Urinary bladder (tissue), 4 donors: ENCODE data around the gene CLOCK. TPM values are rescaled to one million over a fixed set of nuclear protein-coding genes. Genes with fewer than 3 reads are reported as not detected.
A peak's percentile ranks its signal among the peaks of the same experiment; 100 is the strongest.

ENCODE experiments used
- DNase-seq: peaks from one replicate; pipeline ENCODE4 v3.0.0-alpha.2; 2015; ENCODE audit errors: extremely low spot score
- H3K27ac ChIP-seq: one replicate; pipeline ENCODE4 v1.5.1; 2013; ENCODE audit warnings: low read depth, mild to moderate bottlenecking, moderate library complexity
- H3K36me3 ChIP-seq: one replicate; pipeline ENCODE4 v1.6.1; 2013; ENCODE audit warnings: mild to moderate bottlenecking, moderate library complexity; ENCODE audit not compliant: insufficient read depth
- H3K4me1 ChIP-seq: one replicate; pipeline ENCODE4 v1.6.1; 2013; ENCODE audit warnings: mild to moderate bottlenecking, moderate library complexity; ENCODE audit not compliant: insufficient read depth
- H3K4me3 ChIP-seq: one replicate; pipeline ENCODE4 v1.5.1; 2013; ENCODE audit warnings: low read depth, low read length
- WGBS: extraction: QIAGEN DNeasy Blood & Tissue Kit; methylation state at CpG from one replicate; pipeline ENCODE4 v1.1.7; 2013; 5-methylcytosine and 5-hydroxymethylcytosine counted together
- polyA plus RNA-seq: library from polyadenylated mRNA; stranded (reverse); fragments of 200-250 nt; gene quantifications from one replicate; pipeline ENCODE4 v1.2.3, GENCODE V29; 2013
- total RNA-seq: library from RNA; depleted of rRNA; stranded (reverse); fragments of >200 nt; gene quantifications from one replicate; pipeline ENCODE4 v1.2.3, GENCODE V29; 2014
- donor health status: healthy with polysubstance abuse.
- donor health status: healthy.

Gene CLOCK
- total and polyA plus RNA-seq, 2 donors: 11.9 to 40.9 TPM

- 51% methylated on average over 10 of the region's 10 CpGs for WGBS
- Histone ChIP-seq H3K36me3 (peaks cover 3% of the 10 kb centered on the region), H3K27ac (no peak overlapping the region), H3K4me1 (no peaks in the 10 kb centered on the region), H3K4me3 (no peak overlapping the region)
- DNase-seq: no peak
Measured at GRCh38 chr4:55409468-55410171, 137.1 kb downstream of the CLOCK start.

GRCh38 chr4:55407764-55408163 lies 138.9 kb downstream of the CLOCK start:
- Histone ChIP-seq H3K4me3 (no peak overlapping the region), H3K27ac (no peak overlapping the region), H3K36me3 (peaks cover 3% of the 10 kb centered on the region), H3K4me1 (no peaks in the 10 kb centered on the region)
- 88% methylated on average over 3 of the region's 3 CpGs for WGBS
- DNase-seq: no peak

- WGBS: 95% methylated on average over 3 of the region's 3 CpGs
- H3K36me3 ChIP-seq: peaks cover 3% of the 10 kb centered on the region
- H3K27ac ChIP-seq: no peak overlapping the region
- DNase-seq: no peak
- no peaks in the 10 kb centered on the region for H3K4me1 ChIP-seq
- H3K4me3 ChIP-seq: no peak overlapping the region
Measured at GRCh38 chr4:55407119-55407518, 139.6 kb downstream of the CLOCK start.

- H3K27ac ChIP-seq: no peak overlapping the region
- H3K4me3 ChIP-seq: no peak overlapping the region
- peaks cover 3% of the 10 kb centered on the region for H3K36me3 ChIP-seq
- H3K4me1 ChIP-seq: no peaks in the 10 kb centered on the region
- WGBS: 99% methylated on average over 2 of the region's 2 CpGs
- DNase-seq: no peak
Measured at GRCh38 chr4:55406545-55406944, 140.2 kb downstream of the CLOCK start.

GRCh38 chr4:55405073-55405472 lies 141.6 kb downstream of the CLOCK start:
- DNase-seq: no peak
- H3K4me1 ChIP-seq: no peaks in the 10 kb centered on the region
- no peak overlapping the region for H3K4me3 ChIP-seq
- peaks cover 3% of the 10 kb centered on the region for H3K36me3 ChIP-seq
- no peak overlapping the region for H3K27ac ChIP-seq
- 83% methylated on average over 3 of the region's 3 CpGs for WGBS

GRCh38 chr4:55399581-55399980 lies 147.1 kb downstream of the CLOCK start:
- 85% methylated on average over 1 of the region's 1 CpG for WGBS
- no peak overlapping the region for H3K27ac ChIP-seq
- H3K36me3 ChIP-seq: no peaks in the 10 kb centered on the region
- no peak overlapping the region for H3K4me3 ChIP-seq
- DNase-seq: no peak
- no peaks in the 10 kb centered on the region for H3K4me1 ChIP-seq

GRCh38 chr4:55398966-55399365 lies 147.7 kb downstream of the CLOCK start:
- H3K4me3 ChIP-seq: peak overlapping the region; percentile 20
- no peak overlapping the region for H3K27ac ChIP-seq
- H3K36me3 ChIP-seq: no peaks in the 10 kb centered on the region
- DNase-seq: no peak
- no peaks in the 10 kb centered on the region for H3K4me1 ChIP-seq
- WGBS: 38% methylated on average over 3 of the region's 3 CpGs

- no peak for DNase-seq
- Histone ChIP-seq H3K4me1 (no peaks in the 10 kb centered on the region), H3K36me3 (no peaks in the 10 kb centered on the region), H3K27ac (peak overlapping the region; percentile 23), H3K4me3 (peak overlapping the region; percentile 92)
- 35% methylated on average over 1 of the region's 1 CpG for WGBS
Measured at GRCh38 chr4:55398461-55398860, 148.2 kb downstream of the CLOCK start.

GRCh38 chr4:55397520-55398321 lies 149.0 kb downstream of the CLOCK start:
- no peaks in the 10 kb centered on the region for H3K36me3 ChIP-seq
- peak overlapping the region; percentile 92 for H3K4me3 ChIP-seq
- H3K27ac ChIP-seq: peak overlapping the region; percentile 99
- H3K4me1 ChIP-seq: no peaks in the 10 kb centered on the region
- no peak for DNase-seq
- 40% methylated on average over 15 of the region's 15 CpGs for WGBS

- Histone ChIP-seq H3K4me3 (peak overlapping the region; percentile 92), H3K36me3 (no peaks in the 10 kb centered on the region), H3K4me1 (no peaks in the 10 kb centered on the region), H3K27ac (peak overlapping the region; percentile 99)
- WGBS: 8% methylated on average over 7 of the region's 7 CpGs
- no peak for DNase-seq
Measured at GRCh38 chr4:55397126-55397436, 149.6 kb downstream of the CLOCK start.

- H3K36me3 ChIP-seq: no peaks in the 10 kb centered on the region
Measured at GRCh38 chr4:55396308-55397125, 150.2 kb downstream of the CLOCK start.

GRCh38 chr4:55395529-55396307 lies 151.0 kb downstream of the CLOCK start, which contains the start of gene TMEM165:
Gene TMEM165, plus strand, starts transcription at chr4:55395957. Its CDS starts 233 bp downstream, at chr4:55396190.
- no peaks in the 10 kb centered on the region for H3K4me1 ChIP-seq
- peak within 1 kb of the TSS; percentile 92 for H3K4me3 ChIP-seq
- peak within 1 kb of the TSS; percentile 99 for H3K27ac ChIP-seq
- WGBS: under 1% methylated on average over 95 of the region's 95 CpGs
- no peaks in the 10 kb centered on the region for H3K36me3 ChIP-seq
- peak; percentile 64 for DNase-seq

More at GRCh38 chr4:55396308-55397125, 150.2 kb downstream of the CLOCK start:
- no peaks in the 10 kb centered on the region for H3K4me1 ChIP-seq
- under 1% methylated on average over 41 of the region's 41 CpGs for WGBS
- DNase-seq: peak; percentile 33
- peak overlapping the region; percentile 92 for H3K4me3 ChIP-seq
- H3K27ac ChIP-seq: peak overlapping the region; percentile 99

- DNase-seq: no peak
- peak overlapping the region; percentile 92 for H3K4me3 ChIP-seq
- WGBS: 1% methylated on average over 4 of the region's 4 CpGs
Measured at GRCh38 chr4:55395218-55395528, 151.5 kb downstream of the CLOCK start.

More at GRCh38 chr4:55395218-55395528, 151.5 kb downstream of the CLOCK start:
- Histone ChIP-seq H3K36me3 (no peaks in the 10 kb centered on the region), H3K27ac (peak overlapping the region; percentile 99), H3K4me1 (no peaks in the 10 kb centered on the region)
